D721Med (cell line): ENCODE results near the gene VPS26A.
"Not testable (repeated sequence)": the region's sequence is repeated elsewhere in the genome, so short reads cannot be mapped to it uniquely, and the experiment has no call there.

Source experiments
- DNase-seq: peaks from one replicate; pipeline ENCODE4 v3.0.0; 2011; ENCODE audit warnings: low spot score; ENCODE audit not compliant: insufficient read length
- FAIRE-seq: peaks from 2 replicates; lab custom pipeline; 2011; peaks lifted over from hg19 to GRCh38; lab: Jason Lieb, UNC
- TF ChIP-seq, protein P1 (sequence below): IDR thresholded peaks from 2 replicates; pipeline ENCODE4 v1.5.1; 2012; ENCODE audit warnings: mild to moderate bottlenecking, control low read depth; ENCODE audit not compliant: insufficient read depth; ENCODE audit errors: missing control alignments

Gene VPS26A

GRCh38 chr10:69146759-69147158 lies 22.8 kb downstream of the VPS26A start:
- DNase-seq (no peak), FAIRE-seq (no peak)
- TF ChIP-seq, protein P1, sequence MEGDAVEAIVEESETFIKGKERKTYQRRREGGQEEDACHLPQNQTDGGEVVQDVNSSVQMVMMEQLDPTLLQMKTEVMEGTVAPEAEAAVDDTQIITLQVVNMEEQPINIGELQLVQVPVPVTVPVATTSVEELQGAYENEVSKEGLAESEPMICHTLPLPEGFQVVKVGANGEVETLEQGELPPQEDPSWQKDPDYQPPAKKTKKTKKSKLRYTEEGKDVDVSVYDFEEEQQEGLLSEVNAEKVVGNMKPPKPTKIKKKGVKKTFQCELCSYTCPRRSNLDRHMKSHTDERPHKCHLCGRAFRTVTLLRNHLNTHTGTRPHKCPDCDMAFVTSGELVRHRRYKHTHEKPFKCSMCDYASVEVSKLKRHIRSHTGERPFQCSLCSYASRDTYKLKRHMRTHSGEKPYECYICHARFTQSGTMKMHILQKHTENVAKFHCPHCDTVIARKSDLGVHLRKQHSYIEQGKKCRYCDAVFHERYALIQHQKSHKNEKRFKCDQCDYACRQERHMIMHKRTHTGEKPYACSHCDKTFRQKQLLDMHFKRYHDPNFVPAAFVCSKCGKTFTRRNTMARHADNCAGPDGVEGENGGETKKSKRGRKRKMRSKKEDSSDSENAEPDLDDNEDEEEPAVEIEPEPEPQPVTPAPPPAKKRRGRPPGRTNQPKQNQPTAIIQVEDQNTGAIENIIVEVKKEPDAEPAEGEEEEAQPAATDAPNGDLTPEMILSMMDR: no peak

GRCh38 chr10:69151984-69152383 lies 28.0 kb downstream of the VPS26A start:
- FAIRE-seq: no peak
- TF ChIP-seq, protein P1: no peak
- DNase-seq: no peak

GRCh38 chr10:69153227-69153626 lies 29.2 kb downstream of the VPS26A start:
- DNase-seq (no peak), FAIRE-seq (no peak)
- TF ChIP-seq, protein P1: no peak

- TF ChIP-seq, protein P1: no peak
- DNase-seq: no peak
- FAIRE-seq: no peak
Measured at GRCh38 chr10:69160809-69161241, 36.8 kb downstream of the VPS26A start.

DNA sequence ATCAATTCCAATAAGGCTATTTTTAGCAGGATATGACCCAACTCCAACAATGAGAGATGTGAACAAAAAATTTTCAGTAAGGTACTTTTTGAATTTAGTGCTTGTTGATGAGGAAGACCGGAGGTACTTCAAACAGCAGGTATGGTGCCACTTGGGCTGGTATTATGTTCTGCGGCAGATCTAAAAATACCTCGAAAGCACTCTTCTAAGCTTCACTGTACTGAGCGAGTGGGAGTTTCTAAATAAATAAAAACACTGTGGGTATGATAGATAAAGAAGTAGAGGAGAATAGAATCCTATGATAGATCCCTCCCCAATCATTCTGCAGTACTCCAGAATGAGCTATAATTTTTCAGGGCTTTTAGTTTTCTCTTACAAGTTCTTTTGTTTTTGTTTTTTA lies 44.5 kb downstream of the VPS26A start:
- FAIRE-seq: no peak
- no peak for DNase-seq
- TF ChIP-seq, protein P1: no peak

DNA sequence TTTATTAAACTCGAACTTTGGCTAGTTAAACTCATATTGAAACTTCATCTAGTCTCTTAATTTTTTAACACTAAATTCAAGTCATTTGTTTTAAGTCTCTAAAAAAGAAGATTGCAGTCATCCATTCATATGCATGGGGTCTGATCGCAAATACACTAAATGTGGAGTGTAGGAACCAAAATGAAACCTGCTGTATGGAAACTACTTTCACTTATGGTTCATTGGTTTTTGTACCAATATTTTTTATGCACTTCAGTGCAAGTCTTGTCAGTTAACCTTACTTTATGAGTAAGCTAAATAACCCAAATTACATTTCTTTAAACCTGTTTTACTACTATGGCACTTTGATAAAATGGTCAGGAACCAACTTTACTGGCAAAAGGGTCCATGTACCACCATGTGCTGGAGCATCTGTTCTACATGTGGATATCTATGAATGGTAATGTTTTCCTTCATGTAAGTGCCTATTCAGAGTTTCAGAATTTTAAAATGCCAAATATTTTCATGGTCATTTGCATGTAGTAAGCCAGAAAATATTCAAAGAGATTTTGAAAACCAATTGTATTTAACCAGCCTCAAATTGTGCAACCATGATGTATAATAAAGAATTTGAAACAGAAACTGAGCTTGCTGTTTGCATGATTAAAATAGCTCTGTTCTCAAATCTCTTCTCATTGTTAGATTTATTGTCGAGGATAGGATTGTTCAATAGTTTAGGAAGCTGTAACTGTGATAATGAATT lies 48.4 kb downstream of the VPS26A start:
- no peak for FAIRE-seq
- TF ChIP-seq, protein P1: no peak
- DNase-seq: no peak

DNA sequence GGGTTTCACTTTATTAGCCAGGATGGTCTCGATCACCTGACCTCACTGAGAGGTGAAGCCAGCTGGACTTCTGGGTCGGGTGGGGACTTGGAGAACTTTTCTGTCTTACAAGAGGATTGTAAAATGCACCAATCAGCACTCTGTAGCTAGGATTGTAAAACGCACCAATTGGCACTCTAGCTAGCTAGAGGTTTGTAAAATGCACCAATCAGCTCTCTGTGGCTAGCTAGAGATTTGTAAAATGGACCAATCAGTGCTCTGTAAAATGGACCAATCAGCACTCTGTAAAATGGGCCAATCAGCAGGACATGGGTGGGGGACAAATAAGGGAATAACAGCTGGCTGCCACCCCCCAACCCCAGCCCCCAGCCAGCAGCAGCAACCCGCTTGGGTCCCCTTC lies 51.3 kb downstream of the VPS26A start:
- not testable (repeated sequence) for FAIRE-seq, DNase-seq
